H1 (cell line): Measurements from ENCODE around the gene FUNDC2.

Source experiments
- CHD1 ChIP-seq: IDR thresholded peaks from 2 replicates; pipeline ENCODE4 v1.6.1; 2012; ENCODE audit warnings: low read depth, low read length, improper control_type of control experiment
- CTCF ChIP-seq, 3 experiments: IDR thresholded peaks; 1 replicate in 2 of 3; 2 replicates in 1 of 3; pipeline versions ENCODE4 v1.5.1 to v1.6.1; 2011; ENCODE audit warnings: low read length in 3 of 3, mild to moderate bottlenecking in 3 of 3, inconsistent platforms in 2 of 3, low read depth in 1 of 3, moderate library complexity in 1 of 3; ENCODE audit not compliant: insufficient read depth in 1 of 3; ENCODE audit errors: control extremely low read depth in 1 of 3
- EZH2 ChIP-seq: fragments of 200-600 bp; sonication (generic); IDR thresholded peaks from 2 replicates; pipeline ENCODE4 v1.7.1; 2012; ENCODE audit warnings: low read depth, mild to moderate bottlenecking, moderate library complexity, low read length, inconsistent platforms; ENCODE audit not compliant: severe bottlenecking
- GTF2F1 ChIP-seq: IDR thresholded peaks from 2 replicates; pipeline ENCODE4 v1.6.1; 2012; ENCODE audit warnings: low read depth, low read length, improper control_type of control experiment, borderline replicate concordance
- HDAC2 ChIP-seq, 2 experiments: fragments of 300-600 bp in 1 of 2; sonication (generic) in 1 of 2; IDR thresholded peaks; 2 replicates each; pipeline ENCODE4 v1.6.1; 2011 to 2012; ENCODE audit warnings: low read depth in 2 of 2, low read length in 2 of 2, mild to moderate bottlenecking in 2 of 2, moderate library complexity in 2 of 2, borderline replicate concordance in 1 of 2, inconsistent platforms in 1 of 2
- POLR2A ChIP-seq, 2 experiments: IDR thresholded peaks; 1 replicate in 1 of 2; 2 replicates in 1 of 2; pipeline ENCODE4 v1.6.1; 2011; ENCODE audit warnings: low read depth in 2 of 2, low read length in 2 of 2, mild to moderate bottlenecking in 2 of 2; ENCODE audit errors: control extremely low read depth in 1 of 2
- SIN3A ChIP-seq, 2 experiments: IDR thresholded peaks in 1 of 2; conservative IDR thresholded peaks in 1 of 2; 2 replicates each; pipeline ENCODE4 v1.6.1; 2011 to 2012; ENCODE audit warnings: low read length in 2 of 2, improper control_type of control experiment in 1 of 2, low read depth in 1 of 2, mild to moderate bottlenecking in 1 of 2
- SRF ChIP-seq: IDR thresholded peaks from 2 replicates; pipeline ENCODE4 v1.6.1; 2011; ENCODE audit warnings: mild to moderate bottlenecking, low read depth, low read length, moderate library complexity
- TAF1 ChIP-seq: IDR thresholded peaks from 2 replicates; pipeline ENCODE4 v1.6.1; 2011; ENCODE audit warnings: mild to moderate bottlenecking, low read depth, low read length
- TEAD4 ChIP-seq: IDR thresholded peaks from 2 replicates; pipeline ENCODE4 v1.6.1; 2012; ENCODE audit warnings: low read depth, low read length, inconsistent platforms, mixed read lengths
- TF ChIP-seq, protein P1 (sequence below): IDR thresholded peaks from 2 replicates; pipeline ENCODE4 v1.6.1; 2012; ENCODE audit warnings: inconsistent platforms
- TF ChIP-seq, protein P2 (sequence below): IDR thresholded peaks from 2 replicates; pipeline ENCODE4 v1.6.1; 2011; ENCODE audit warnings: low read length, improper control_type of control experiment

GRCh38 chrX:155055494-155055893 lies 28.9 kb downstream of the FUNDC2 start:
- TF ChIP-seq, protein P1, sequence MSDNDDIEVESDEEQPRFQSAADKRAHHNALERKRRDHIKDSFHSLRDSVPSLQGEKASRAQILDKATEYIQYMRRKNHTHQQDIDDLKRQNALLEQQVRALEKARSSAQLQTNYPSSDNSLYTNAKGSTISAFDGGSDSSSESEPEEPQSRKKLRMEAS: no peak
- TF ChIP-seq POLR2A (IDR thresholded peaks at IDR 0.05; ENCODE audit: control extremely low read depth in 1 of 2, low read depth in 2 of 2, low read length in 2 of 2) (no peak), CTCF (IDR thresholded peaks at IDR 0.05; ENCODE audit: control extremely low read depth in 1 of 3, insufficient read depth in 1 of 3, low read depth in 1 of 3, low read length in 3 of 3) (no peak), EZH2 (no peak), TAF1 (no peak), GTF2F1 (no peak), CHD1 (no peak), SIN3A (conservative IDR thresholded peaks at IDR 0.05 in 1 of 2, IDR thresholded peaks at IDR 0.05 in 1 of 2; ENCODE audit: low read depth in 1 of 2, low read length in 2 of 2) (no peak), HDAC2 (IDR thresholded peaks at IDR 0.05; ENCODE audit: borderline replicate concordance in 1 of 2, low read depth in 2 of 2, low read length in 2 of 2) (no peak), TEAD4 (no peak), SRF (no peak)
- TF ChIP-seq, protein P2, sequence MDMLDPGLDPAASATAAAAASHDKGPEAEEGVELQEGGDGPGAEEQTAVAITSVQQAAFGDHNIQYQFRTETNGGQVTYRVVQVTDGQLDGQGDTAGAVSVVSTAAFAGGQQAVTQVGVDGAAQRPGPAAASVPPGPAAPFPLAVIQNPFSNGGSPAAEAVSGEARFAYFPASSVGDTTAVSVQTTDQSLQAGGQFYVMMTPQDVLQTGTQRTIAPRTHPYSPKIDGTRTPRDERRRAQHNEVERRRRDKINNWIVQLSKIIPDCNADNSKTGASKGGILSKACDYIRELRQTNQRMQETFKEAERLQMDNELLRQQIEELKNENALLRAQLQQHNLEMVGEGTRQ: no peak
